ENCODE measurements around the gene SEMA5A.
A peak's percentile ranks its signal among the peaks of the same experiment; 100 is the strongest.

SEMA5A gene

GRCh38 chr5:9540791-9541190 lies 5.1 kb downstream of the SEMA5A start:
- peak; percentile 31 for DNase-seq (ENCODE audit: low read depth)
- no peak overlapping the region for H3K4me3 ChIP-seq (ENCODE audit: low read length)
- TF ChIP-seq, protein P1, sequence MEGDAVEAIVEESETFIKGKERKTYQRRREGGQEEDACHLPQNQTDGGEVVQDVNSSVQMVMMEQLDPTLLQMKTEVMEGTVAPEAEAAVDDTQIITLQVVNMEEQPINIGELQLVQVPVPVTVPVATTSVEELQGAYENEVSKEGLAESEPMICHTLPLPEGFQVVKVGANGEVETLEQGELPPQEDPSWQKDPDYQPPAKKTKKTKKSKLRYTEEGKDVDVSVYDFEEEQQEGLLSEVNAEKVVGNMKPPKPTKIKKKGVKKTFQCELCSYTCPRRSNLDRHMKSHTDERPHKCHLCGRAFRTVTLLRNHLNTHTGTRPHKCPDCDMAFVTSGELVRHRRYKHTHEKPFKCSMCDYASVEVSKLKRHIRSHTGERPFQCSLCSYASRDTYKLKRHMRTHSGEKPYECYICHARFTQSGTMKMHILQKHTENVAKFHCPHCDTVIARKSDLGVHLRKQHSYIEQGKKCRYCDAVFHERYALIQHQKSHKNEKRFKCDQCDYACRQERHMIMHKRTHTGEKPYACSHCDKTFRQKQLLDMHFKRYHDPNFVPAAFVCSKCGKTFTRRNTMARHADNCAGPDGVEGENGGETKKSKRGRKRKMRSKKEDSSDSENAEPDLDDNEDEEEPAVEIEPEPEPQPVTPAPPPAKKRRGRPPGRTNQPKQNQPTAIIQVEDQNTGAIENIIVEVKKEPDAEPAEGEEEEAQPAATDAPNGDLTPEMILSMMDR (conservative IDR thresholded peaks at IDR 0.05; ENCODE audit: low read length) = no peak

- TF ChIP-seq, protein P1 (conservative IDR thresholded peaks at IDR 0.05; ENCODE audit: low read length) = no peak
Measured at GRCh38 chr5:9538504-9538903, 7.4 kb downstream of the SEMA5A start.

GRCh38 chr5:9537223-9538141 lies 8.4 kb downstream of the SEMA5A start:
- DNase-seq (ENCODE audit: low read depth) = no peak
- H3K4me3 ChIP-seq (ENCODE audit: low read length) = no peak overlapping the region

More at GRCh38 chr5:9538504-9538903, 7.4 kb downstream of the SEMA5A start:
- no peak for DNase-seq (ENCODE audit: low read depth)
- no peak overlapping the region for H3K4me3 ChIP-seq (ENCODE audit: low read length)

GRCh38 chr5:9536717-9537116 lies 9.2 kb downstream of the SEMA5A start:
- H3K4me3 ChIP-seq (ENCODE audit: low read length) = no peak overlapping the region
- DNase-seq (ENCODE audit: low read depth) = no peak
- TF ChIP-seq, protein P1 (conservative IDR thresholded peaks at IDR 0.05; ENCODE audit: low read length) = no peak

More at GRCh38 chr5:9537223-9538141, 8.4 kb downstream of the SEMA5A start:
- TF ChIP-seq, protein P1 (conservative IDR thresholded peaks at IDR 0.05; ENCODE audit: low read length) = no peak

GRCh38 chr5:9534881-9535517 lies 10.9 kb downstream of the SEMA5A start:
- no peak overlapping the region for H3K4me3 ChIP-seq (ENCODE audit: low read length)
- TF ChIP-seq, protein P1 (conservative IDR thresholded peaks at IDR 0.05; ENCODE audit: low read length) = no peak
- DNase-seq (ENCODE audit: low read depth) = no peak

DNA sequence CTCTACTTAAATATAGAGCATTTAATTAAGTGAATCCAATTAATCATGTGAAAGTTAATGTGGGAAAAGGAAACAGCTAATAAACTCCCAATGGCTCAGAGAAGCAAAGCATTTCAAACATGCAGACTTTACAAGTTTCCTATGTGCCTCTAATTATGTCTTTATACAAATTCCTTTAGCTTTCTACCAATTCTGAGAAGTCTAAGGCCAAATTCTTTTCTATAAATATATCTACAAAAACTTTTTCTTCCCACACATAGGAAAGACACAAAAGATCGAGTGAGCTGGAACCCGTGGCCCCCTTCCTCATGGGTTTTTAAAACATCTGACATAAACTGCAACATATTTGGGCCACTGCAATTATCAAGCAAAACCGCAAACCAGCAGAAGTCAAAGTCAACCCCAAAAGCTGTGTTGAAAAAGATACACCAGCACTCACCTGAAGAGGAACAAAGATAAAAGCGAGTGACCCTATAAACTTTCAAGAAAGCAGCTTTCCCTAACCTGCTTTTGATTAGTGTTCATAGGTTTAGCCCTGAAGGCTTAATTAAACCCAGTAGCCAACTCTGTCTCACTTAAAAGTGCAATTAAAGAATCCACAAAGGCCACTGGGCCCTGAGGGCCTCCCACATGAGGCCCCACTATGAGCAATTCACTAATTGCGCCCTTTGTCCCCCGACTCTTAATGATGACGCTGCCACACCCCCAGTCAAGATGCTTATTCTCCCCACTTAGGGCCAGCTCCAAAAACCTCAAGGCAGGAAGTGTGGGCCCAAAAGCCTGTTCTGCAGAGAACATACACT lies 12.1 kb downstream of the SEMA5A start:
- TF ChIP-seq, protein P1 (conservative IDR thresholded peaks at IDR 0.05; ENCODE audit: low read length) = no peak
- peak; percentile 26 for DNase-seq (ENCODE audit: low read depth)
- no peak overlapping the region for H3K4me3 ChIP-seq (ENCODE audit: low read length)
